ENCODE results near the gene KCMF1. TPM values are rescaled to one million over a fixed set of nuclear protein-coding genes. Genes with fewer than 3 reads are reported as not detected.

The KCMF1 gene
- total and polyA plus RNA-seq, 9 of the 15 experiments (the other 6 are each of a cell fraction or from before 2014, with no cell fraction given): 6.8 to 88.2 (median 46.5) TPM

DNA sequence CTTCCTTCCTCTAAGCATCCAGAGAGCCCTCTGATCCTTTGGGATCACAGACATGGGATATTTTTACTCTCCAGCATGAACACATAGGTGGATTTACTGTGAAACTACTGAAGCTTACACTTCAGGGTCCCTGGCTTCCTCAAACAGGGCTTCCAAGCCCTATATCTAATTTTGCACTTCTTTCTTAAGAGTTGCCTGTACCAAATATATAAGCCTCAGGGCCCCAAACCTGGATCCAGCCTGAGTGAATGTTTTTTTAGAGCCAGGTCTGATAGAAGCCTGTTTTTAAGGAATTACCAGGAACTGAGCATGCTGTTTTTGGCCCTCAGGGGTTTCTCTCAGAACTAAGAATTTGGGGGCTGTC is 13.2 kb upstream of the KCMF1 start:
- no TSS peak for BruUV-seq (replicated peaks)
- TF ChIP-seq KLF16 (IDR thresholded peaks at IDR 0.05): no peak
- TF ChIP-seq GTF2E2 (tag; IDR thresholded peaks at IDR 0.05): no peak
- TF ChIP-seq, protein P1, sequence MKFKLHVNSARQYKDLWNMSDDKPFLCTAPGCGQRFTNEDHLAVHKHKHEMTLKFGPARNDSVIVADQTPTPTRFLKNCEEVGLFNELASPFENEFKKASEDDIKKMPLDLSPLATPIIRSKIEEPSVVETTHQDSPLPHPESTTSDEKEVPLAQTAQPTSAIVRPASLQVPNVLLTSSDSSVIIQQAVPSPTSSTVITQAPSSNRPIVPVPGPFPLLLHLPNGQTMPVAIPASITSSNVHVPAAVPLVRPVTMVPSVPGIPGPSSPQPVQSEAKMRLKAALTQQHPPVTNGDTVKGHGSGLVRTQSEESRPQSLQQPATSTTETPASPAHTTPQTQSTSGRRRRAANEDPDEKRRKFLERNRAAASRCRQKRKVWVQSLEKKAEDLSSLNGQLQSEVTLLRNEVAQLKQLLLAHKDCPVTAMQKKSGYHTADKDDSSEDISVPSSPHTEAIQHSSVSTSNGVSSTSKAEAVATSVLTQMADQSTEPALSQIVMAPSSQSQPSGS (CRISPR knock-in tag; IDR thresholded peaks at IDR 0.05): no peak
- TF ChIP-seq EP400 (IDR thresholded peaks at IDR 0.05): no peak
- TF ChIP-seq ZNF347 (CRISPR knock-in tag; IDR thresholded peaks at IDR 0.05; ENCODE audit: low read depth): no peak
- no peak for TF ChIP-seq KAT8 (IDR thresholded peaks at IDR 0.05; ENCODE audit: low read depth)
- no peak for TF ChIP-seq FOXM1 (IDR thresholded peaks at IDR 0.05; ENCODE audit: low read depth)
- no peak for TF ChIP-seq FOXM1 (CRISPR knock-in tag; IDR thresholded peaks at IDR 0.05; ENCODE audit: low read depth)
- TF ChIP-seq, protein P2, sequence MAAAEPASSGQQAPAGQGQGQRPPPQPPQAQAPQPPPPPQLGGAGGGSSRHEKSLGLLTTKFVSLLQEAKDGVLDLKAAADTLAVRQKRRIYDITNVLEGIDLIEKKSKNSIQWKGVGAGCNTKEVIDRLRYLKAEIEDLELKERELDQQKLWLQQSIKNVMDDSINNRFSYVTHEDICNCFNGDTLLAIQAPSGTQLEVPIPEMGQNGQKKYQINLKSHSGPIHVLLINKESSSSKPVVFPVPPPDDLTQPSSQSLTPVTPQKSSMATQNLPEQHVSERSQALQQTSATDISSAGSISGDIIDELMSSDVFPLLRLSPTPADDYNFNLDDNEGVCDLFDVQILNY (CRISPR knock-in tag; IDR thresholded peaks at IDR 0.05): no peak
- TF ChIP-seq, protein P3, sequence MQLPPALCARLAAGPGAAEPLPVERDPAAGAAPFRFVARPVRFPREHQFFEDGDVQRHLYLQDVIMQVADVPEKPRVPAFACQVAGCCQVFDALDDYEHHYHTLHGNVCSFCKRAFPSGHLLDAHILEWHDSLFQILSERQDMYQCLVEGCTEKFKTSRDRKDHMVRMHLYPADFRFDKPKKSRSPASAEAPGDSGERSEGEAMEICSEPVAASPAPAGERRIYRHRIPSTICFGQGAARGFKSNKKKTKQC (CRISPR knock-in tag; IDR thresholded peaks at IDR 0.05): no peak
- TF ChIP-seq BHLHE40 (IDR thresholded peaks at IDR 0.05; ENCODE audit: low read length): no peak
- TF ChIP-seq, protein P4, sequence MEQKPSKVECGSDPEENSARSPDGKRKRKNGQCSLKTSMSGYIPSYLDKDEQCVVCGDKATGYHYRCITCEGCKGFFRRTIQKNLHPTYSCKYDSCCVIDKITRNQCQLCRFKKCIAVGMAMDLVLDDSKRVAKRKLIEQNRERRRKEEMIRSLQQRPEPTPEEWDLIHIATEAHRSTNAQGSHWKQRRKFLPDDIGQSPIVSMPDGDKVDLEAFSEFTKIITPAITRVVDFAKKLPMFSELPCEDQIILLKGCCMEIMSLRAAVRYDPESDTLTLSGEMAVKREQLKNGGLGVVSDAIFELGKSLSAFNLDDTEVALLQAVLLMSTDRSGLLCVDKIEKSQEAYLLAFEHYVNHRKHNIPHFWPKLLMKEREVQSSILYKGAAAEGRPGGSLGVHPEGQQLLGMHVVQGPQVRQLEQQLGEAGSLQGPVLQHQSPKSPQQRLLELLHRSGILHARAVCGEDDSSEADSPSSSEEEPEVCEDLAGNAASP (IDR thresholded peaks at IDR 0.05): no peak
- TF ChIP-seq, protein P5, sequence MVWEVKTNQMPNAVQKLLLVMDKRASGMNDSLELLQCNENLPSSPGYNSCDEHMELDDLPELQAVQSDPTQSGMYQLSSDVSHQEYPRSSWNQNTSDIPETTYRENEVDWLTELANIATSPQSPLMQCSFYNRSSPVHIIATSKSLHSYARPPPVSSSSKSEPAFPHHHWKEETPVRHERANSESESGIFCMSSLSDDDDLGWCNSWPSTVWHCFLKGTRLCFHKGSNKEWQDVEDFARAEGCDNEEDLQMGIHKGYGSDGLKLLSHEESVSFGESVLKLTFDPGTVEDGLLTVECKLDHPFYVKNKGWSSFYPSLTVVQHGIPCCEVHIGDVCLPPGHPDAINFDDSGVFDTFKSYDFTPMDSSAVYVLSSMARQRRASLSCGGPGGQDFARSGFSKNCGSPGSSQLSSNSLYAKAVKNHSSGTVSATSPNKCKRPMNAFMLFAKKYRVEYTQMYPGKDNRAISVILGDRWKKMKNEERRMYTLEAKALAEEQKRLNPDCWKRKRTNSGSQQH (CRISPR knock-in tag; IDR thresholded peaks at IDR 0.05): no peak
- TF ChIP-seq, protein P6, sequence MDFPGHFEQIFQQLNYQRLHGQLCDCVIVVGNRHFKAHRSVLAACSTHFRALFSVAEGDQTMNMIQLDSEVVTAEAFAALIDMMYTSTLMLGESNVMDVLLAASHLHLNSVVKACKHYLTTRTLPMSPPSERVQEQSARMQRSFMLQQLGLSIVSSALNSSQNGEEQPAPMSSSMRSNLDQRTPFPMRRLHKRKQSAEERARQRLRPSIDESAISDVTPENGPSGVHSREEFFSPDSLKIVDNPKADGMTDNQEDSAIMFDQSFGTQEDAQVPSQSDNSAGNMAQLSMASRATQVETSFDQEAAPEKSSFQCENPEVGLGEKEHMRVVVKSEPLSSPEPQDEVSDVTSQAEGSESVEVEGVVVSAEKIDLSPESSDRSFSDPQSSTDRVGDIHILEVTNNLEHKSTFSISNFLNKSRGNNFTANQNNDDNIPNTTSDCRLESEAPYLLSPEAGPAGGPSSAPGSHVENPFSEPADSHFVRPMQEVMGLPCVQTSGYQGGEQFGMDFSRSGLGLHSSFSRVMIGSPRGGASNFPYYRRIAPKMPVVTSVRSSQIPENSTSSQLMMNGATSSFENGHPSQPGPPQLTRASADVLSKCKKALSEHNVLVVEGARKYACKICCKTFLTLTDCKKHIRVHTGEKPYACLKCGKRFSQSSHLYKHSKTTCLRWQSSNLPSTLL (IDR thresholded peaks at IDR 0.05): no peak
- H2AFZ ChIP-seq (ENCODE audit: low read depth, low read length): no peak overlapping the region
- H3K9ac ChIP-seq (ENCODE audit: insufficient read depth in 1 of 2, low read depth in 2 of 2, low read length in 2 of 2): no peak overlapping the region
- FAIRE-seq: no peak
- ChIA-PET CTCF (ENCODE audit: low intra/inter-chr PET ratio) (interaction anchor here (1.0 kb wide), 1 partner anchor 14 kb away, joined by 3 read pairs; no protein-coding TSS in a partner anchor), POLR2A (interaction anchor here (0.6 to 2.4 kb wide), 4 partner anchors 12 to 487 kb away, joined by 3 to 7 read pairs (median 4); no protein-coding TSS in a partner anchor)
- no peak for ATAC-seq
- no peak overlapping the region for H3K27ac ChIP-seq (ENCODE audit: extremely low read depth, low read depth, low read length)
- intact Hi-C loops (cut with micrococcal nuclease) (no loop called here), in situ Hi-C loops (cut with MboI) (no loop called here)
- DNase-seq (ENCODE audit: extremely low read depth in 1 of 4, low spot score in 3 of 4): no peak
- H3K9me1 ChIP-seq (ENCODE audit: control insufficient read depth, insufficient read depth, low read length): no peaks in the 10 kb centered on the region
- H3K9me3 ChIP-seq (replicated peaks; ENCODE audit: control insufficient read depth, insufficient read depth, low read depth, low read length): no peaks in the 10 kb centered on the region
- no peaks in the 10 kb centered on the region for H3K79me2 ChIP-seq (ENCODE audit: control insufficient read depth, insufficient read depth, low read length)
- H3K4me2 ChIP-seq (ENCODE audit: insufficient read depth, low read length): no peak overlapping the region
- no peaks in the 10 kb centered on the region for H4K20me1 ChIP-seq (replicated peaks; ENCODE audit: control insufficient read depth, insufficient read depth, low read length)
- no peaks in the 10 kb centered on the region for H3K27me3 ChIP-seq (ENCODE audit: control insufficient read depth in 2 of 2, insufficient read depth in 2 of 2, low read length in 2 of 2)
- peaks cover 5% of the 10 kb centered on the region; the same call in 2 of the 3 replicates for H3K36me3 ChIP-seq (ENCODE audit: control insufficient read depth, insufficient read depth, low read length)
- H3K4me3 ChIP-seq: no peak overlapping the region
- H3K4me1 ChIP-seq (replicated peaks in 1 of 2; ENCODE audit: control insufficient read depth in 2 of 2, insufficient read depth in 2 of 2, low read length in 2 of 2): no peaks in the 10 kb centered on the region

All from K562 (cell line).